NCI-H82 (cell line): ENCODE measurements around the gene BTBD2.
"Not testable (repeated sequence)": the region's sequence is repeated elsewhere in the genome, so short reads cannot be mapped to it uniquely, and the experiment has no call there.

ENCODE experiments used
- DNase-seq: peaks from one replicate; lab custom pipeline; 2025; lab: John Stamatoyannopoulos, UW

Gene BTBD2

DNA sequence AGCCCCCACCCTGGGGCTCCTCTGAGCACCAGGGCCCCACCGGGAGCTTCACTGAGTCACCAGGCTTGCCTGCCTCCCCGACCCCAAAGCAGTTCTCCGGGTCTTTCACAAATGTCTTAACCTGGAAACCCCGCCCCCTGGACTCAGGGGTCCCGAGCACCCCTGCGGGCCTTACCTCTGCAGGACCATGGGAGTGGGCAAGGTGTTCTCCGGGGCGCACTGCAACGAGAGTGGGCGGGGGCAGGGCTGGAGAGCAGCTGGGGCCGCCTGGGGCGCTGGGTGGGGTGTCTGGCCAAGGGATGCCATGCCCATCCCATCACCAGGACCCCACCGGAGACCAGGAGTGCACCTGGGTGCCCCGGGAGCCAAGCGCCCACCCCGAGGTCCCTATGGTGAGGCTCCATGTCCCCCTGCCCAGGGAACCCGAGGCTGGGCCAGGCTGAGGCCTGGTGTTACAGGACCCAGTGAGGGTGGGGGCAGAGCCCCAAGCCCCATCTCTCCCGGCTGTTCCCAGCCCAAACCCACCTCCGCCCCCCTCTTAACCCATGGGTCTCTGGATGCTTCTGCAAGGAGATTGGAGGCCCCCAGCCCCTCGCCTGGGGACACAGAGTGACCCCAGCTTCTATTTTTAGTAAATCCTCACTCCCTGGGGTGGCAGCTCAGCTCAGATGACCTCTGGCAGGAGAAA lies 24.6 kb upstream of the BTBD2 start:
- DNase-seq = no peak

DNA sequence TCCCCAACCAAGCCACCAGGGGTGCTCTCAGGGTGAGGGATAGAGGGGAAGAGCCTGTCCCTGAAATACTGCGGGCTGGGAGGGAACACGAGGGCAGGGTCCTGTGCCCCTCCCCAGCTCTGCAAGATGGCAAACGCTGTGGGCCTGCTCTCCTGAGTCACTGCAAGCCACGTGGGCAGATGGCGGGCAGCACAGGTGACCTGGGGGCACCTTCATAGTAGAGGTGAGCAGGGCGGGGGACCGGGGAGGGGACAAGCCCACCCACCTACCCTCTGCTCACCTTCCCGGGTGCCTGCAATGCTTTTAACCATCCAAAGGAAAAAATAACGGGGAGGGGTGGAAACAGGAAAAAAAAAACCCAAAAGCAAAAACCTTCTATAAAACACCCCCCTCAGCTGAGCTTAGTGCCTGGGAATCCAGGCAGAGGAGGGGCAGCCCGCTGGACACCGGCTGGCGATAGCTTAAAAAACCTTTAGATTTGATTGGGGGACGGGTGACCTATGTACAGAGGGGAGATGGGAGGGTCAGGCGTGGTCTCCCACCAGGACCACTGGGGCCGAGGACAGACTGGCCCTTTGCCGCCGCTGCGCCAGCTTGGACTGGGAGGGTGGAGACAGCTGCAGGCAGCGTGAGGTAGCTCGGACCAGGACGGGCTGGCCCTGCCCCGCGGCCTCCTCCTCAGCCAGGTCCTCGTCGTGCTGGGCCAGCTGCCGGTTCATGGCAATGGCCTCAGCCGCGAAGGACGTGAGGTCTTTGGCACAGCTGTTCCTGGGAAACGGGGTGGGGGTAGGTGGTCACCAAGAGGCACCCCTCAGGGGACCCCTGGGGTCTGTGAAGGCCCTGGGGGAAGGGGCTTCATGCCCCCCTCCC lies 23.8 kb upstream of the BTBD2 start:
- no peak for DNase-seq

DNA sequence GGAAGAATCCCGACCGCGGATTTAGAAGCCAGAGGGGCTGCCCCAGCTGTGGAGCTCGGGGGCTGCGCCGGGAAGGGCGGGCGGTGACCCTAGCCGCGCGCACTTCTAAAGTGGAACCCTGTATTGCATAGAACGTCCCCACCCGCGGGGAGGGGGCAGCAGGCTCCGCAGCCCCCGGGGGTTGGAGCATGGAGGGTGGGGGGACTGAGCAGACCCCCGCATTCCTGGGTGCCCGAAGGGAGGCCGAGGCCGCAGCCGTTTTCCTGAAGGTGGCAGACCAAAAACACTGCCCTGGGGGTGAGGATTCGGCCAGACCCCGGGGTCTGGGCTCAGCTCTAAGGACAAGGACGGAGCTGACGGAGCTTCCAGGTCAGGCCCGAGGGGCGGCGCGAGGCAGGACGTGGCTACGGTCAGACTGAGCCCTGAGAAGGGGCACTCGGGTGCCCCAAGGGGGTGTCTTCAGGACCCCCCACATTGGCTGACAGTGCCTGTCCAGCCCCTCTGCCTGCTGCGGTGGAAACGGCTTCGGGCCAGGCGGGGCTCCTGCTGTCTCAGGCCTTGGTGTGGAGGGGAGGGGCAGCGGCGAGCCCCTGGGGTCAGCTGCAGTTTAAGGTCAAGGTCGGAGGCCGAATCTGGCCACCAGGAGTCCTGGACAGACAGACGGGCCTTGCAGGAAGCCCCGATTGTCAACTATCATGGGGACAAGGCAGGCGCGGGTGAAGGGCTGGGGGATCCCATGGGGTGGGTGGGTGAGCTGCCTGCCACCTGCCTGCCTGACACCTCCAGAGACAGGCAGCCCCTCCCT lies 23.0 kb upstream of the BTBD2 start:
- no peak for DNase-seq

DNA sequence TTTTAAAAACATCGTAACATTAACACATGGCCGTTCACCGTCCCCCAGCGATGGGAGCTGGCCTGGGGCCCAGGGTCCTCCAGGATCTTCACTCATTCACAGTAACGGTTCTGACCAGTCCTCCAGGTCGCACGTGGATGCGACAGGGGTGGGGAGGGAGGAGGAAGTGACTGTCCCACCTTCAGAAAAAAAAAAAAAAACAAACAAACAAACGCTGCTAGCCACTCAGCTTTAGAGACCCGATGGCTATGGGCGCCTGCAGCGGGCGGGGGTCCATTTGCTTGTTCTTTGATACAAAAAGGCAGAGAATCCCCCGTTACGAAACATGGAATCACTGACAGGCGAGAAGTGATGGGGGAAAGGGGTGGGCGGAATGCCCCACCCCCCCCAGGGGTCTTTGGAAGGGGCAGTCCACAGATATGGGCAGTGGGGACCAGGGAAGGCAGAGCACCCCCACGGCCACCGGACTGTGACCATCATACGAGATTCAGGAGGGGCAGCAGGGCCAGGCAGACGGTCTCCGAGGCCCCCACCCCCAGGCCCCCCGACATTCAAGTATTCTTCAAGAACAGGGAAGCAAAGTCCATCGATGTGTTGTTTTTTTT lies 22.2 kb upstream of the BTBD2 start:
- DNase-seq = no peak

DNA sequence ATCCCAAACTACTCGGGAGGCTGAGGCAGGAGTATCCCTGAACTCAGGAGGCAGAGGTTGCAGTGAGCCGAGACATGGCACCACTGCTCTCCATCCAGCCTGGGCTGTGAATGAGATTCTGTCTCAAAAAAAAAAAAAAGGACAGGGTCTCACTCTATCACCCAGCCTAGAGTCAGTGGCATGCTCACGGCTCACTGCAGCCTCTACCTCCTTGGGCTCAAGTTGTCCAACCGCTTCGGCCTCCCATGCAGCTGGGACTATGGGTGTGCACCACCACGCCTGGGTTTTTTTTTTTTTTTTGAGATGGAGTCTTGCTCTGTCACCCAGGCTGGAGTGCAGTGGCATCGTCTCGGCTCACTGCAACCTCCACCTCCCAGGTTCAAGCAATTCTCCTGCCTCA lies 20.9 kb upstream of the BTBD2 start:
- DNase-seq = no peak

DNA sequence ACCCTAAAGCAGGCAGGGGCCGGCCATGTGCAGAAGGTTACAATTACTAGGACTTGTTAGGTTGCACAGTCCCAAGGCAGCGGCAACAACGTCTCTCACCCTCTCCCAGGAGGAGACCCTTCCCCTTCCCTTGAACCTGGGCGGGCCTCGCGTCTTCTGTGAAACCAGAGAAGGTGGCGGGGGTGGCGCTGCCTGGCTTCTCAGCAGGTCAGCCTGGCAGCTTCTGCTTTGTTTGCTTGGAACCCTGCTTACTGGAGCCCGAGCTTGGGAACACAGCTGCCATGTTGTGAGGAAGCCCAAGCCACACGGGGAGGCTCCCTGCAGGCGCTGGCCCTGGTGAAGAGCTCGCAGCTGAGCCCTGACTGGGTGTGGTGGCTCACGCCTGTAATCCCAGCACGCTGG lies 20.1 kb upstream of the BTBD2 start:
- DNase-seq = no peak

DNA sequence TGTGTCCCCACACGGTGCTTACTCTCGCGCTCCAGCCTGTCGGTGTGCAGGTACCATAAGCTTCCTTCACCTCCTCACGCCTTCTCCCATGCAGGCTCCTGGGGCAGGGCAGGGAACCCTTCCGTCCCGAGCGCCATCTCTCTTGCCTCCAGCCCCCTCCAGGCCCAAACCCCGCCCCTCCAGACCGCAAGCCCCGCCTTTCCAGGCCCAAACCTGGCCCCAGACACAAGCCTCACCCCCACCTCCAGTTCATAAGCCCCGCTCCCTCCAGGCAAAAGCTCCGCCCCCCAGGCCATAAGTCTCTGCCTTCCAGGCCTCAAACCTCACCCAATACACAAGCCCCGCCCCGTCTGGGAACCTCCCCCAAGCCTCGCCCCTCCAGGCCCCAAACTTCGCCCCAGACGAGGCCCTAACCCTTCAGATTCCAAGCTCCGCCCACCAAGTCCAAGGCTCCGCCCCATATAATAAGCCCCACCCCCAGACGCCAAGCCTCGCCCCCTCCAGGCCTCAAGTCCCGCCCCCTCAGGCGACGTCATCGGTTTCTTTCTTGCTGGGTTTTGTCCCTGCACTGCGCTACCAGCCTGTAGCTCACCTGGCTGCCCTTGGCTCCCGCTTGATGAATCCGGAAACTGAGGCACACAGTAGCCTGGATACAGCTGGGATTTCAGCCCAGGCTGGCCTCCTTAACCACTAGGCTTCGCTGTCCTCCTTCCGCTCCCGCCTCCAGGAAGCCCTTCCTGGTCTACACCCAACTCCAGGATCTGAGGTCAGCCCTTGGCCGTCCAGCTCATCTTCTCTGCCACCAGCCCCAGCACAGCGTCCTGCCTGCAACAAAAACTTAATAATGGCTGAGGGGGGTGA lies 19.4 kb upstream of the BTBD2 start:
- DNase-seq = peak; percentile 70

DNA sequence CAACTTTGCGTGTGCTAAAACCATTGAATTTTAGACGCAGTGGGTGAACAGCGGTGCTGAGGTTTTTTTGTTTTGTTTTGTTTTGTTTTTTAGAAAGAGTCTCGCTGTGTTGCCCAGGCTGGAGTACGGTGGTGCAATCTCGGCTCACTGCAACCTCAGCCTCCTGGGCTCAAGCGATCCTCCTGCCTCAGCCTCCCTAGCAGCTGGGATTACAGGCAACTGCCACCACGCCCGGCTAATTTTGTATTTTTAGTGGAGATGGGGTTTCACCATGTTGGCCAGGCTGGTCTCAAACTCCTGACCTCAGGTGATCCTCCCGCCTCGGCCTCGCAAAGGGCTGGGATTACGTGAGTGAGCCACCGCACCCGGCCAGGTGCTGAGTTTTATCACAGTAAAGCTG lies 18.7 kb upstream of the BTBD2 start:
- DNase-seq = not testable (repeated sequence)

DNA sequence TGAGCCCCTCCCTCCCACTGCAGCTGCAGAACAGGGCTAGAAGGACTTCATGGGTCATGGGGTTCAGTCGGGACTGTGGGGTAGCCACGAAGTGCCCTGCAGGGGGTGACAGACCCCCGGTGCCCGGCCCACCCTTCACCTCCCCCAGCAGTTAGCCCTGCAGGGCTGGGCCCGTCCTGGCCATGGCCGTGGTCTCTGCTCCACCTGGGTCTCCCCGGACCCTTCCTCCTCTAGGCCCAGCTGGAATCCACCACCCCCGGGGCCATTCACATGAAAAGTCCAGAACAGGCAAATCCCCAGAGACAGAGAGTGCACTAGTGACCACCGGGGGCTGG lies 18.3 kb upstream of the BTBD2 start:
- no peak for DNase-seq

DNA sequence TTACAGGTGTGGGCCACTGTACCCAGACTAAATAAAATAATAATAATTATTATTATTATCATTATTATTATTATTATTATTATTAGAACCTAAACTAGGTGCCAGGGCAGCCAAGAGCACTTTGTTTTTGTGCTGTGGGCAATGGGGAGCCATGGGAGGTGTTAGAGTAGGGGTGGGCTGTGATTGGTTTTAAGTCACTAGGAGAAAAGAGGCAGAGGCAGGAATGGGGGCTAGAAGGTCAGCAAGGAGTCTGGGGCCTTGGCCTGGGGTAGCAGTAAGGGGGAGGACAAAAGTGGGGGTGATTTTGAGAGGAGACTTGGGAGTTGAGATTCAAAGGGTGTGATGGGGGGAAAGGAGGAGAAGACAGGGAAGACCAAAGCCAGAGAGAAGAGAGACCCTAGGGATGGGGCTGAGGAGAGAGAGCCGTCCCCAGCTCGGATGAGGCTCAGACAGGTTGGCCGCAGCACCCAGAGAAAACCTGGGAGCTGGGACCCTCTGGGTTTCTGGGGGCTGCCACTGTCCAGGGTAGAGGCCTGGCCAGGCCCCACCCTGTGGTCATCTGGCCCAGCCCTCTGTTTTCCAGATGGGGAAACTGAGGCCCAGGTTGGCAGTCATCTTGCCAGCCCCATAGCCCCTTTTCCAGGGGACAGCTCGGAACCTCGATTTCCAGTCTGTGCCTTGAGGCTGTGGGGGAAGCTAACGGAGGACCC lies 17.8 kb upstream of the BTBD2 start:
- no peak for DNase-seq

DNA sequence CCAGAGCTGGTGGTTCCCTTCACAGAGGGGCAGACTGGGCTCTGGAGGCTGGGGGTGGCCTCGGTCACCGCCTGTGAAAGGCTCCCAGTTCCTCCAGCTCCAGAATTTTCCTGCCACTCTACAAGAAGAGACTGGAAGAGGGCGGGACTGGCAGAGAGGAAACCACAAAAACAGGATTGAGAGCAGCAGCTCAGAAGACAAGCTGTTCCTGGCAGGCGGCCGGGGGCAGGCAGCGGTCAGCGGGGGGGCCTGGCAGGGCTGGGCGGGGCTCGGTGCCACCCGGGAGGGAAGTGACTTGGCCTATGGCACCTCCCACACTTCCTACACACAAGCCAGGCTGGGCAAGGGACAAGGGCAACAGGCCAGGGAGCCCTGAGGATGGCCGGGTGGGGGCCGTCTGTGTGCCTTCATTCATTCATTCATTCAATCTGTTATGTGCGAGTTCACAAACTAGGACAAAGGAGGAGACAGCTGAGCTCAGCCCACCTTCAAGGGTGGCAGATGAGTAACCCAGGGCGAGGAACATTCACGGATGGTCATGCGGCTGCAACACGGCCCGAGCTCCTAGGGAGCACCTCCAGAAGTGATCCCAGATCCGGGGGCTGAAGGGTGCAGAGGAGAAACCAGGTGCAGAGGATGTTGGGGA lies 16.9 kb upstream of the BTBD2 start:
- no peak for DNase-seq

DNA sequence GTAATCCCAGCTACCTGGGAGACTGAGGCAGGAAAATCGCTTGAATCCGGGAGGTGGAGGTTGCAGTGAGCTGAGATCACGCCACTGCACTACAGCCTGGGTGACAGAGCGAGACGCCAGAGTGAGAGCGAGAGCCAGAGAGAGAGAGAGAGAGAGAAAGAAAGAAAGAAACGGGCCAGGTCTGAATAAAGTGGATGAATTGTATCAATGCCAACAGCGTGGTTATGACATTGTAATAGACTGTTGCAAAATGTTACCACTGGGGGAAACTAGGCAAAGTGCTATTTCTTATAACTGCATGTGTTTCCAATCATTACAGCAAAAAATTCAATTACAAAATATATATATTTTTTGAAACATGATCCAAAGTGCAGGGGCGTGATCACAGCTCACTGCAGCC lies 11.8 kb upstream of the BTBD2 start:
- DNase-seq = no peak

DNA sequence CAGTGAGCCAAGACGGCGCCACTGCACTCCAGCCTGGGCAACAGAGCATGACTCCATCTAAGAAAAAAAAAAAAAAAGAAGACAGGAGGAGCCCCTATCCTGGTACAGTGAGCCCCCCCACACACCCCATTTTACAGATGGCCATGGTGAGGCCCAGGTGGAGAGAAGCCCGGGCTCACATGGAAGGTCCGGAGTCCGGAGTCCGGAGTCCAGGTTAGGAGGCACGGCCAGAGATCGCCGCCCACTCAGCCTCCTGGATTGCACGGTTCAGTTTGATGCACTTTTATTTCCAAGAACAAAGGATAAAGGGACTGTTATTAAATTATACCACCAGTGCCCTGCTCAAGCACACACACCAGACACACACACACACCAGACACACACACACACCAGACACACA lies 11.3 kb upstream of the BTBD2 start:
- DNase-seq = no peak

DNA sequence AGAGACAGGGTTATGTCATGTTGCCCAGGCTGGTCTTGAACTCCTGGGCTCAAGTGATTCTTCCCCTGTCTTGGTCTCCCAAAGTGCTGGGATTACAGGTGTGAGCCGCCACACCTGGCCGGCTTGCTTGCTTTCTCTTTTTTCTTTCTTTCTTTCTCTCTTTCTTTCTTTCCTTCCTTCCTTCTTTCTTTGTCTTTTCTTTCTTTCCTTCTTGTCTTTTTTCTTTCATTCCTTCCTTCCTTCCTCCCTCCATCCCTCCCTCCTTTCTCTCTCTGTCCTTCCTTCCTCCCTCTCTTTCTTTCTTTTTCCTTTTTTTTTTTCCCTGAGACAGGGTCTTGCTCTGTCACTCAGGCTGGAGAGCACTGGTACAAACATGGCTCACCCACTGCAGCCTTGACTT lies 6.8 kb upstream of the BTBD2 start:
- no peak for DNase-seq

DNA sequence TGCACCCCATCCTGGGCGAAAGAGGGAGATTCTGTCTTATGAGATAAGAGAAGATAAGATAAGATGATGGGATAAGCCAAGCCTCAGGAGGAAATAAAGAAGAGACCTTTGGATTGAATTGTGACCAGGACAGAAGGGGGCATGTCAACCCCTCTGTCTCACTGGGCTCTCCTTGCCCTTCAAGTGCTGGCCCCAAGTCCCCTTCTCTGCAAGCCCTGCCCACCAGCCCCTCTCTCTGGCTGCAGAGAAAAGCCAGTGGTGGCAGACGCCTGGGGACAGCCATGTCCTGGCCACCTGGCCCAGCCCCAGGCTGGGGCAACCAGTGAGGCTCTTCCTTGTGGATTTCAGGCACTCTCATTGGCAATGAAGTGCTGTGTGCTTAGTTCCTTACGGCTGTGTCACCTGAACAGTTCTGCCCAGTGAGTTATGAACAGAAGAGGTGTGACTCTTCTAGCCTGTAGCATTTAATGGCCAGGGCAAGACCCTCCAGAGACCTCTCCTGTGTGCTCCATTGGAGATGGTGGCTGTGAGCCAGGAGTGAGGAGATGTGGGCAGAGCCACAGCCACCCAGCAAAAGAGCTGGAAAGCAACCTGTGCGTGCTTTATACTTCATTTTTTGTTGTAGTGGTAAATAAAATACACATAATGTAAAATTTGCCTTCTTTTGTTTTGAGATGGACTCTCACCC lies 6.1 kb upstream of the BTBD2 start:
- DNase-seq = no peak

DNA sequence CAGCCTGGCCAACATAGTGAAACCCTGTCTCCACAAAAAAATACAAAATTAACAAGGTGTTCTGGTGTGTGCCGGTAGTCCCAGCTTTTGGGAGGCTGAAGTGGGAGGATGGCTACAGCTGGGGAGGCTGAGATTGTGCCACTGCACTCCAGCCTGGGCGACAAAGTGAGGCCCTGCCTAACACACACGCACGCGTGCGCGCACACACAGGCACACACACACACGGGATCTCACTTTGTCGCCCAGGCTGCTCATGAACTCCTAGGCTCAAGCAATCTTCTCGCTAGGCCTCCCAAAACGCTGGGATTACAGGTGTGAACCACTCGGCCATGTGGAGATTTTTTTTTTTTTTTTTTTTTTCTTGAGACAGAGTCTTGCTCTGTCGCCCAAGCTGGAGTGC lies 3.2 kb upstream of the BTBD2 start:
- DNase-seq = no peak

DNA sequence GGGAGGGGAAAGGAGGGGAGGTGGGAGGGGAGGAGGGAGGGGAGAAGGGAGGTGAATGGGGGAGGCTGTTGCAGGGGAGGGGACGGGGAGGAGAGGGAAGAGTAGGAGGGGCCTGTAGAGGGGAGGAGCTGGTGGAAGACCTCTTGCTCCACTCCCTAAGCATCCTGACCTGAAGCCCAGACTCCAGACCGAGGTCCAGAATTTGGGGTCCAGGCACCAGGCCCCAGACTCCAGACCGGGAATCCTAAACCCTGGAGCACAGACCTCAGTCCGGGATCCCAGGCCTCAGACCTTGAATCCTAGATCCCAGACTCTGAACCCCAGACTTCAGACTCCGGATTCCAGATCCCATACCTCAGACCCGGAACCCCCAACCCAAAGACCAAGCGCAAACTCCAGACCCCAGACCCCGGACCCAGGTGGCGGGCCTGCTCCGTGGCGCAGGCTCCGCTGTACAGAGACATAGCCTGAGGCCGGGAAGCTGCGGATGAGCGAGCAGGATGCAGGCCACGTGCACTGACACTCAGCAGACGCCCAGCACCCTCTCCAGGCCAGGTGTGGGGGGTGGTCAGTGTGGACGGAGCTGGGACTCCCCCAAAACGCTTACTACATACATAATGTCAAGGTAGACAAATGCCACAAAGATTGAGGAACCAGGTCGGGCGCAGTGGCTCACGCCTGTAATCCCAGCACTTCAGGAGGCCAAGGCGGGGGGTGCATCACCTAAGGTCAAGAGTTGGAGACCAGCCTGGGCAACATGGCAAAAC lies 710 bp upstream of the BTBD2 start:
- peak; percentile 78 for DNase-seq

DNA sequence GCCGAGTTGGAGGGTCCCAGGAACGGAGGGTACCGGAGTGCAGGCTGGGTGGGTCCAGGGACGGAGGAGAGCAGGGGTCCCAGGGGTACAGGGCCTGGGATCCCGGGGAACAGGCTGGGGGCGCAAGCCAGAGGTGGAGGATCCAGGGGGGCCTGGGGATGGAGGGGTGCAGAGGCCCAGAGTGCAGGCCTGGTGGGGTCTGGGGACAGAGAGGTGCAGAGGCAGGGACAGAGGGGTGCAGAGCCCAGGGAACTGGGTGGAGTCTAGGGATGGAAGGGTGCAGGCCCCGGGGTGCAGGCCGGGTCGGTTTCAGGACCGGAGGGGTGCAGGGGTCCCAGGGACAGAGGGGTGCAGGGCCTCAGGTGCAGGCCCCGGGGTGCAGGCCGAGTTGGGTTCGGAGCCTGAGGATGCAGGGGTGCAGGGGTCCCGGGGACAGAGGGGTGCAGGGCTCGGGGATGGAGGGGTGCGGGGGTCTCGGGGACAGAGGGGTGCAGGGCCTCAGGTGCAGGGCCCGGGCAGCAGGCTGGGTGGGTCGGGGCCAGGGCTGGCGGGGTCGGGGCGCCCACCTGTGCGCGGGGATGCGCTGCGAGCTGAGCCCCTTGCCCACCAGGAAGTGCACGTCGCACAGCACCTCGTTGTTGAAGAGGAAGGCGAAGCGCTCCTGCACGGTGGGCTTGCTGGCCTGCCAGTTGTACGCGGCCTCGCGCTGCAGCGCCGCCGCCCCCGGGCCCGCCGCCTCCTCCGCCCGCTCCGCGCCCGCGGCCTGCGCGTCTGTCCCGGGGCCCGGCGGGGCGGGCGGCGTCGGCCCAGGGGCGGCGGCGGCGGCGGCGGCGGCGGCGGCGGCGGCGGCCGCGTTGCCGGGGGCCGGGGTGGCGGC lies 545 bp downstream of the BTBD2 start:
- DNase-seq = peak; percentile 43
